H1 (cell line): ENCODE measurements around the gene KCNQ1. TPM values are rescaled to one million over a fixed set of nuclear protein-coding genes. Genes with fewer than 3 reads are reported as not detected.

Experiments used
- CTCF ChIA-PET: fragments of 300-600 bp; sonication (Branson Sonifier 250); formaldehyde crosslinking; loops from one replicate; lab custom pipeline; 2021; ENCODE audit not compliant: partially characterized antibody; lab: Charles Lee
- POLR2A ChIA-PET: fragments of 300-600 bp; sonication (Branson Sonifier 250); formaldehyde crosslinking; loops from one replicate; lab custom pipeline; 2021; ENCODE audit warnings: inconsistent platforms; ENCODE audit not compliant: partially characterized antibody; lab: Charles Lee
- DNase-seq, 2 experiments: peaks; one replicate each; pipeline versions ENCODE4 v3.0.0 to v3.0.0-alpha.2; 2010 to 2022; ENCODE audit warnings: low spot score in 2 of 2, low read depth in 1 of 2, mixed read lengths in 1 of 2
- FAIRE-seq: peaks from 2 replicates; lab custom pipeline; 2011; peaks lifted over from hg19 to GRCh38; lab: Jason Lieb, UNC
- H2AFZ ChIP-seq: 2 replicates; pipeline ENCODE4 v1.8.1; 2012; ENCODE audit warnings: low read length, inconsistent platforms
- H2AK5ac ChIP-seq: 2 replicates; pipeline ENCODE4 v1.6.1; 2013; ENCODE audit warnings: low read depth, low read length
- H2BK120ac ChIP-seq: replicated peaks from 2 replicates; pipeline ENCODE3; 2013; ENCODE audit warnings: low read depth, low read length, inconsistent platforms
- H2BK12ac ChIP-seq: 2 replicates; pipeline ENCODE4 v1.6.1; 2013; ENCODE audit warnings: low read depth, low read length
- H2BK15ac ChIP-seq: 2 replicates; pipeline ENCODE4 v1.6.1; 2013; ENCODE audit warnings: low read length
- H2BK20ac ChIP-seq: 2 replicates; pipeline ENCODE4 v1.6.1; 2013; ENCODE audit warnings: low read length
- H2BK5ac ChIP-seq: 2 replicates; pipeline ENCODE4 v1.6.1; 2013; ENCODE audit warnings: low read depth, low read length
- H3K14ac ChIP-seq: 2 replicates; pipeline ENCODE4 v1.6.1; 2013; ENCODE audit warnings: inconsistent platforms; ENCODE audit not compliant: insufficient read length
- H3K18ac ChIP-seq: 2 replicates; pipeline ENCODE4 v1.6.1; 2013; ENCODE audit warnings: low read length; ENCODE audit errors: extremely low read depth
- H3K23ac ChIP-seq: 2 replicates; pipeline ENCODE4 v1.6.1; 2013; ENCODE audit warnings: inconsistent platforms; ENCODE audit not compliant: insufficient read length
- H3K23me2 ChIP-seq: 2 replicates; pipeline ENCODE4 v1.6.1; 2013; ENCODE audit warnings: low read depth, low read length
- H3K27ac ChIP-seq: 2 replicates; pipeline ENCODE4 v1.6.1; 2011; ENCODE audit warnings: low read depth, low read length, inconsistent platforms
- H3K27me3 ChIP-seq, 4 experiments: replicated peaks in 1 of 4; 1 replicate in 1 of 4; 2 replicates in 3 of 4; pipeline versions ENCODE4 v1.6.1 to v1.8.1; 2011 to 2013; ENCODE audit warnings: low read length in 3 of 4, mild to moderate bottlenecking in 3 of 4, inconsistent platforms in 2 of 4, mixed read lengths in 2 of 4, moderate library complexity in 1 of 4; ENCODE audit not compliant: control insufficient read depth in 3 of 4, insufficient read depth in 3 of 4; ENCODE audit errors: extremely low read depth in 1 of 4
- H3K36me3 ChIP-seq, 4 experiments: 2 replicates each; pipeline versions ENCODE4 v1.6.1 to v1.8.1; 2011 to 2013; ENCODE audit warnings: mild to moderate bottlenecking in 4 of 4, low read length in 3 of 4, moderate library complexity in 2 of 4, control low read depth in 1 of 4, inconsistent platforms in 1 of 4; ENCODE audit not compliant: insufficient read depth in 4 of 4, control insufficient read depth in 2 of 4
- H3K4ac ChIP-seq: replicated peaks from 2 replicates; pipeline ENCODE3; 2013; ENCODE audit warnings: low read length, low read depth, mixed read lengths, inconsistent platforms; ENCODE audit not compliant: insufficient read length
- H3K4me1 ChIP-seq, 4 experiments: replicated peaks in 1 of 4; 1 replicate in 1 of 4; 2 replicates in 3 of 4; pipeline versions ENCODE4 v1.6.1 to v1.8.1; 2011 to 2013; ENCODE audit warnings: low read length in 3 of 4, inconsistent platforms in 2 of 4, mixed read lengths in 1 of 4; ENCODE audit not compliant: insufficient read depth in 4 of 4, control insufficient read depth in 3 of 4
- H3K4me2 ChIP-seq, 2 experiments: 2 replicates each; pipeline versions ENCODE4 v1.6.1 to v1.8.1; 2011 to 2013; ENCODE audit warnings: low read depth in 2 of 2, low read length in 2 of 2, control low read depth in 1 of 2, inconsistent platforms in 1 of 2, mild to moderate bottlenecking in 1 of 2; ENCODE audit not compliant: insufficient read depth in 1 of 2
- H3K4me3 ChIP-seq, 4 experiments: fragments of 200-600, 300-600 bp in 1 of 4; sonication (generic), shearing (Covaris generic), sonication (Bioruptor Twin) in 1 of 4; 2 replicates each; pipeline versions ENCODE4 v1.5.1 to v1.8.1; 2011 to 2016; ENCODE audit warnings: low read length in 4 of 4, low read depth in 3 of 4, control low read depth in 2 of 4, inconsistent platforms in 2 of 4, mild to moderate bottlenecking in 2 of 4, mixed read lengths in 1 of 4, moderate library complexity in 1 of 4; ENCODE audit not compliant: insufficient read depth in 2 of 4; ENCODE audit errors: extremely low read depth in 1 of 4
- H3K56ac ChIP-seq: replicated peaks from 2 replicates; pipeline ENCODE3; 2013; ENCODE audit warnings: low read depth, mild to moderate bottlenecking, mixed read lengths, low read length, inconsistent platforms; ENCODE audit not compliant: insufficient read length
- H3K79me1 ChIP-seq: 2 replicates; pipeline ENCODE4 v1.6.1; 2013; ENCODE audit warnings: low read depth, low read length, control low read depth
- H3K79me2 ChIP-seq, 2 experiments: 2 replicates each; pipeline versions ENCODE4 v1.6.1 to v1.8.1; 2012 to 2013; ENCODE audit warnings: low read length in 2 of 2, mild to moderate bottlenecking in 2 of 2, inconsistent platforms in 1 of 2; ENCODE audit not compliant: insufficient read depth in 2 of 2, control insufficient read depth in 1 of 2
- H3K9ac ChIP-seq, 4 experiments: replicated peaks in 1 of 4; 1 replicate in 1 of 4; 2 replicates in 3 of 4; pipeline versions ENCODE4 v1.6.1 to v1.8.1; 2011 to 2013; ENCODE audit warnings: low read depth in 3 of 4, low read length in 3 of 4, control low read depth in 2 of 4, mild to moderate bottlenecking in 2 of 4, moderate library complexity in 2 of 4, inconsistent platforms in 1 of 4; ENCODE audit errors: extremely low read depth in 1 of 4
- H3K9me3 ChIP-seq, 2 experiments: 2 replicates each; pipeline versions ENCODE4 v1.6.1 to v1.8.1; 2012 to 2013; ENCODE audit warnings: mild to moderate bottlenecking in 2 of 2, moderate library complexity in 2 of 2, control low read depth in 1 of 2, inconsistent platforms in 1 of 2, low read depth in 1 of 2, low read length in 1 of 2, mixed read lengths in 1 of 2; ENCODE audit not compliant: insufficient read depth in 2 of 2
- H4K20me1 ChIP-seq, 2 experiments: replicated peaks in 1 of 2; 2 replicates each; pipeline versions ENCODE3 to v1.8.1; 2011 to 2013; ENCODE audit warnings: inconsistent platforms in 2 of 2, low read length in 2 of 2, mild to moderate bottlenecking in 1 of 2; ENCODE audit not compliant: insufficient read depth in 2 of 2, control insufficient read depth in 1 of 2
- H4K5ac ChIP-seq: 2 replicates; pipeline ENCODE4 v1.6.1; 2013; ENCODE audit warnings: low read length, low read depth, mixed read lengths, inconsistent platforms; ENCODE audit not compliant: insufficient read length
- H4K8ac ChIP-seq: 2 replicates; pipeline ENCODE4 v1.8.0; 2013; ENCODE audit warnings: mild to moderate bottlenecking, moderate library complexity, low read length, inconsistent platforms; ENCODE audit not compliant: insufficient read depth; ENCODE audit errors: extremely low read depth
- H4K91ac ChIP-seq: replicated peaks from 2 replicates; pipeline ENCODE3; 2013; ENCODE audit warnings: low read length, mixed read lengths, inconsistent platforms; ENCODE audit not compliant: insufficient read length
- POLR2AphosphoS5 ChIP-seq: IDR thresholded peaks from 2 replicates; pipeline ENCODE4 v1.6.1; 2011; ENCODE audit warnings: low read depth, low read length
- RXRA ChIP-seq: IDR thresholded peaks from 2 replicates; pipeline ENCODE4 v1.6.1; 2011; ENCODE audit warnings: low read depth, mild to moderate bottlenecking, low read length, moderate library complexity; ENCODE audit not compliant: insufficient read depth
- SIX5 ChIP-seq: IDR thresholded peaks from 2 replicates; pipeline ENCODE4 v1.6.1; 2011; ENCODE audit warnings: mild to moderate bottlenecking, low read depth, low read length
- SRF ChIP-seq: IDR thresholded peaks from 2 replicates; pipeline ENCODE4 v1.6.1; 2011; ENCODE audit warnings: mild to moderate bottlenecking, low read depth, low read length, moderate library complexity
- ZNF274 ChIP-seq: IDR thresholded peaks from 2 replicates; pipeline ENCODE4 v1.7.0; 2012; ENCODE audit warnings: low read length, borderline replicate concordance; ENCODE audit errors: extremely low read depth
- WGBS, 2 experiments: shearing (Covaris generic) in 1 of 2; methylation state at CpG; one replicate each; pipeline versions ENCODE4 v1.1.6 to v1.1.7; 2013 to 2015; ENCODE audit warnings: low lambda C conversion rate in 2 of 2, mixed read lengths in 2 of 2, inconsistent platforms in 1 of 2, low coverage in 1 of 2, missing lambda C conversion rate in 1 of 2; ENCODE audit not compliant: insufficient replicate concordance in 2 of 2, insufficient coverage in 1 of 2, insufficient read length in 1 of 2; ENCODE audit errors: extremely low coverage in 1 of 2, missing lambda C conversion rate in 1 of 2; 5-methylcytosine and 5-hydroxymethylcytosine counted together
- polyA plus RNA-seq, 7 experiments: library from polyadenylated mRNA; depleted of rRNA in 3 of 7; stranded (reverse) in 5 of 7; unstranded in 2 of 7; fragments of >200 nt in 5 of 7; fragments of 200-250 nt in 2 of 7; gene quantifications; 1 replicate in 5 of 7; 2 replicates in 1 of 7; 4 replicates in 1 of 7; pipeline versions ENCODE4 v1.2.1 to v1.2.3, GENCODE V29; 2011 to 2013; ENCODE audit warnings: missing spikeins in 2 of 7, mixed read lengths in 2 of 7
- total RNA-seq: library from RNA; stranded (reverse); fragmentation: NEBNext Ultra II Directional; extraction: Animal tissue kit (Norgen Biotek cat#: 25700); gene quantifications from 2 replicates; pipeline ENCODE4 v1.2.1, GENCODE V29; 2021

The KCNQ1 gene
- total and polyA plus RNA-seq, 2 of the 8 experiments (the other 6 are each of a cell fraction or from before 2014, with no cell fraction given) = 1.9 to 2.0 TPM

DNA sequence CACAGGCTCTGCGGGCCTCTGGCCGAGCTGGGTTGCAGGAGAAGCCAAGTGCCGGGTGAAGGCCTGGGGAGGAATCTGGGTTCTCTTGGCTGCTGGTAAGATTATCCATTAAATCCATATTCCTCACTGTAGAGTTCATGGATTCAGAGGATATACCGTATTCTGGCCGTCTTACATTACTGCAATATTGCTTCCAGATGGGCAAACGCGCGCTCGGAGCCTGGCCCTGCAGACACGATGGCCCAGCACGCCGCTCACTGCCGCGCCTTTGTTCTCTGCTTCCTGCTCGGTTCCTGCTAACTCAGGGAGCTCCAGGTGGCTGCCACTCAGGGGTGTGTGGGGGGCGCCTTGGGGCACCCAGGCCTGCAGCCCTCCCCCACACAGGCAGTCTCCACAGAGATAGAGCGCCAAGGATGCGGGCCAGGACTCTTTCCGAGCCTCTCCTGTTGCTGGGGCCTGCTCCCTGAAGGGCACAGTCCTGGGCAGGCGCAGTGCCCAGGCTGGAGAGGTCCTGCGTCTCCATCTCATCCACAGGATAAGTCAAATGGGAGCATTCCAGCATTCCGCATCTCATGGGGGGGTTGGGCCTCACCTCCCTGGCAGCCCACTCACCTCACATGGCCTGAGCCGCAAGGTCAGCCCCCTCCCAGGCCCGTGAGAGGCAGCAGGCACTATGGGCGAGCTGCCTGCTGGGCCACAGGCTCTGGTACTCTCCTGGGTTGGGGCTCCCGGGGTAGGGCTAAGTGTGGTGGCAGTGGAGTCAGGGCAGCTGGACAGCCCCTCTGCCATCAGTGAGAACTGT, 269.1 kb downstream of the KCNQ1 start:
- Histone ChIP-seq H3K4me2 (no peak overlapping the region), H3K79me2 (no peaks in the 10 kb centered on the region), H3K23ac (no peak overlapping the region), H3K14ac (no peak overlapping the region), H2BK120ac (no peak overlapping the region), H3K56ac (no peak overlapping the region), H3K23me2 (no peaks in the 10 kb centered on the region), H3K27ac (no peak overlapping the region), H3K27me3 (peaks cover 11 to 83% (median 62%) of the 10 kb centered on the region in 4 experiments), H2BK20ac (no peak overlapping the region; the same call in 1 of the 2 replicates), H2AFZ (no peak overlapping the region), H3K36me3 (no peaks in the 10 kb centered on the region), H3K4ac (no peak overlapping the region), H4K20me1 (peaks cover 0 to 2% of the 10 kb centered on the region in 2 experiments), H2BK15ac (0 out of 2 replicates have a peak overlapping the region, but pooled peaks have one; percentile 61), H3K9ac (no peak overlapping the region), H4K5ac (no peak overlapping the region), H3K4me1 (peaks cover 5 to 12% (median 9%) of the 10 kb centered on the region in 4 experiments), H3K79me1 (no peaks in the 10 kb centered on the region), H2BK12ac (no peak overlapping the region), H2AK5ac (peak overlapping the region; percentile 53; the same call in 1 of the 2 replicates), H2BK5ac (no peak overlapping the region), H4K91ac (no peak overlapping the region), H3K18ac (no peak overlapping the region), H3K9me3 (peaks cover 0 to 7% of the 10 kb centered on the region in 2 experiments; a peak in 2 of 4 replicates), H4K8ac (peak overlapping the region; percentile 53), H3K4me3 (no peak overlapping the region)
- WGBS, 2 experiments = 85% methylated on average over 26 of the region's 26 CpGs; no CpG with 5 or more reads in 1 of the 2 experiments
- DNase-seq (no peak), FAIRE-seq (no peak)
- TF ChIP-seq ZNF274 (no peak), POLR2AphosphoS5 (no peak), RXRA (no peak), SRF (no peak), SIX5 (no peak)
- ChIA-PET CTCF (interaction anchor here (0.8 to 1.1 kb wide), 3 partner anchors 10 to 20 kb away, joined by 3 read pairs; no protein-coding TSS in a partner anchor), POLR2A (interaction anchor here (1.1 kb wide), 1 partner anchor 20 kb away, joined by 3 read pairs; no protein-coding TSS in a partner anchor)
